Vagina (tissue), 2 donors: ENCODE data around the gene ACTL6B. TPM values are rescaled to one million over a fixed set of nuclear protein-coding genes. Genes with fewer than 3 reads are reported as not detected.

Source experiments
- DNase-seq, 2 donors: peaks; one replicate each; pipeline ENCODE4 v3.0.0-alpha.2; 2017; ENCODE audit errors: extremely low spot score in 2 of 2
- H3K27ac ChIP-seq: fragments of 200-600 bp; sonication (generic); one replicate; pipeline ENCODE4 v1.5.1; 2019
- H3K27me3 ChIP-seq: fragments of 200-600 bp; sonication (generic); one replicate; pipeline ENCODE4 v1.5.1; 2019
- H3K36me3 ChIP-seq, 2 donors: fragments of 200-600 bp; sonication (generic); one replicate each; pipeline ENCODE4 v1.5.1; 2017 to 2019
- H3K4me1 ChIP-seq: fragments of 200-600 bp; sonication (generic); one replicate; pipeline ENCODE4 v1.5.1; 2019
- H3K4me3 ChIP-seq, 2 donors: fragments of 200-600 bp; sonication (generic); 1 replicate in 1 of 2; 2 replicates in 1 of 2; pipeline ENCODE4 v1.5.1; 2016 to 2019
- H3K9me3 ChIP-seq: fragments of 200-600 bp; sonication (generic); one replicate; pipeline ENCODE4 v1.5.1; 2019
- CTCF ChIP-seq, 3 experiments: fragments of 450-650 bp in 2 of 3; fragments of 200-600 bp in 1 of 3; sonication (generic) in 1 of 3; IDR thresholded peaks; one replicate each; pipeline ENCODE4 v1.5.1; 2017 to 2019; ENCODE audit warnings: antibody characterized with exemption in 3 of 3, mild to moderate bottlenecking in 2 of 3, moderate library complexity in 2 of 3
- POLR2A ChIP-seq, 2 donors: fragments of 450-650 bp; IDR thresholded peaks; one replicate each; pipeline ENCODE4 v1.6.1; 2017; ENCODE audit warnings: antibody characterized with exemption in 2 of 2, mild to moderate bottlenecking in 2 of 2, moderate library complexity in 2 of 2
- POLR2AphosphoS5 ChIP-seq, 2 donors: sonication (generic); formaldehyde crosslinking; IDR thresholded peaks; one replicate each; pipeline ENCODE4 v1.9.0; 2017; ENCODE audit warnings: antibody characterized with exemption in 2 of 2, mild to moderate bottlenecking in 2 of 2, low read depth in 1 of 2; ENCODE audit not compliant: insufficient read depth in 1 of 2
- intact Hi-C: fragments of 100-400 bp; cut with DNase I; formaldehyde crosslinking; loops from one replicate; pipeline ENCODE4 v1.15.1; 2023
- total RNA-seq: library from RNA; depleted of rRNA; stranded (reverse); fragments of >200 nt; gene quantifications from one replicate; pipeline ENCODE4 v1.2.3, GENCODE V29; 2016

The ACTL6B gene
- total RNA-seq, 1 donor from 2014 or later, result 0.49 TPM

DNA sequence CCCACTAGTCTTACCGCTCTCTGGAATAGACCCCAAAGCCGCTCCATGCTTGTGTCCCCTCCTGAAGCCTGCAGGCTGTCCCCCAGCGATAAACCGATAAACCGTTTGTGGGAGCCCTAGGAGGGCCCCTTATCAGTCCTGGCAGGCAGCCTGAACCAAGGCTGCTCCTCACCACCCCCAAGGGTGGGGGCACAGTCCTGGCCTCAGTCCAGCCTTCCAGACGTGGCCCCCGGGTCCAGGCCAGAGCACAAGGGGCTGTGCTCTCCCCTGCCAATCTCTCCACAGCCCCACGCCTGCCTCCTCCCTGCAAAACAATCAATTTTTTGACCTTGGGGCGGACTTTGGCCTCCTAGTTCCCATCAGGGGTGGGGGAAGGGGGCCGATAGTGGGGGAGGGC lies 14.8 kb downstream of the ACTL6B start, which contains the start of gene TFR2:
TFR2 (minus strand) TSS at position 90 of the 397 bp plus-strand sequence; CDS start at position 47, 43 bp downstream.
- H3K27ac ChIP-seq, result no peak within 1 kb of the TSS
- intact Hi-C loops, result no loop called here
- H3K4me3 ChIP-seq, result no peak within 1 kb of the TSS
- TF ChIP-seq POLR2A (IDR thresholded peaks at IDR 0.05), result no peak
- TF ChIP-seq POLR2AphosphoS5 (IDR thresholded peaks at IDR 0.05; ENCODE audit: insufficient read depth in 1 of 2, low read depth in 1 of 2), result no peak
- no peak for TF ChIP-seq CTCF (IDR thresholded peaks at IDR 0.05)
- DNase-seq, result no peak
- no peaks in the 10 kb centered on the region for H3K27me3 ChIP-seq
- H3K36me3 ChIP-seq, result no peaks in the 10 kb centered on the region
- no peaks in the 10 kb centered on the region for H3K4me1 ChIP-seq
- no peaks in the 10 kb centered on the region for H3K9me3 ChIP-seq

DNA sequence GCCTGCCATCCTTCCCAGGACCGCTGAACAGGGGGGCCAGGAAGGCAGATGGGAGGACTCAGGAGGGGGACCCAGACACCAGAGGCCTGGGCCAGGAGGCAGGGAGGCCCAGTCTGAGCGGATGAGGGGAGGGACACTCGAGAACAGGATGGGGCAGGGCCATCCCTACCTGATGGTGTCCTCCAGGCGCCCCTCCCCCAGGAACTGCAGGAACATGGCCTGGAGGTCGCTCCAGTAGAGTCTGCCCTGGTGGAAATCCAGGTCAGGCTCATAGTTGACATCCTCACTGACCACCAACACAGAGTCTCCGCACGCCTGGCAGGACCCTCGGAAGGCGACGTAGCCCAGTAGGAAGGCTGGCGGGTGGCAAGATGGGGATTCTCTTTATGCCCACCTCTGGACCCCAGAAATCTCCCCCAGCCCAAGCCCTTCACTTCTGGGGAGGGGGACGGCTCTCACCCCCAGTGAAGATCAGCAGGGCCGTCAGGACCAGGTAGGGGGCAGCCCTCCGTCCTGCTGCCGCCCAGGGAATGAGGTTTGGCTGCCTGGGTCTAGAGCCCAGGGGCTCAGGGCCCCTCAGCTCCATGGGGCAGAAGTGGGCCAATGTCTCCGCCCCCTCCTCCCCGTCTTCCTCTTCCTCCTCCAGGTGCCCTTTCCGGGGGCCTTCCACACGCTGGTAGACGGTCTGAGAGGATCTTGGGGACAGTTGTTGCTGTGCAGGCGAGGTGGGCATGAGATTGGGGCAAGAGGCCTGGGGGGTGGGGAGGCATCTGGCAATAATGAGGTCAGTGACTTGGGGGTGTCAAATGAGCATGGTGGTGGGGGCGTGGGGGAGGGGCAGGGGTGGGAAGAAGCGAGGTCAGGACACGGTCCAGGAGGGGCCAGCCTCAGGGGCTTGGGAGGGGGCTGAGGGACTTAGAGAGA lies 15.5 kb downstream of the ACTL6B start:
- no peaks in the 10 kb centered on the region for H3K9me3 ChIP-seq
- no peak for TF ChIP-seq POLR2A (IDR thresholded peaks at IDR 0.05)
- no peak for TF ChIP-seq CTCF (IDR thresholded peaks at IDR 0.05)
- TF ChIP-seq POLR2AphosphoS5 (IDR thresholded peaks at IDR 0.05; ENCODE audit: insufficient read depth in 1 of 2, low read depth in 1 of 2), result no peak
- H3K4me1 ChIP-seq, result no peaks in the 10 kb centered on the region
- H3K27me3 ChIP-seq, result no peaks in the 10 kb centered on the region
- H3K27ac ChIP-seq, result no peak overlapping the region
- DNase-seq, result no peak
- H3K36me3 ChIP-seq, result no peaks in the 10 kb centered on the region
- no peak overlapping the region for H3K4me3 ChIP-seq
- intact Hi-C loops, result no loop called here

DNA sequence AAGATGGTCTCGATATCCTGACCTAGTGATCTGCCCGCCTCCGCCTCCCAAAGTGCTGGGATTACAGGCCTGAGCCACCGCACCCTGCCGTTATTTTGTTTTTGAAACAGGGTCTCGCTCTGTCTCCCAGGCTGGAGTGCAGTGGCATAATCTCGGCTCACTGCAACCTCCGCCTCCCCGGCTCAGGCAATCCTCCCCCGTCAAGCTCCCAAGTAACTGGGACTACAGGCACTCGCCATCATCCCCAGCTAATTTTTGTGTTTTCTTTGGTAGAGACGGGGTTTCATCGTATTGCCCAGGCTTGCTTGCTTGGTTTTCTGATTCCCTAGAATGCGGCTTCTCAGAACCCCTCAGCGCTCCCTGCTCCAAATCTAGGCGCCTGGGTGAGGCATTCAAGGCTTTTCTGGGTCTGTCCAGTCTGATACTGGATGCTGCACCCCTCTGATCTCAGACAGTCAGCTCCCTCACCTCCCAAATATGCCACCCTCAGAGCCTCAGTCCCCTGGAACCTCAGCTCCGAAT lies 16.2 kb downstream of the ACTL6B start:
- no peak overlapping the region for H3K27ac ChIP-seq
- no peaks in the 10 kb centered on the region for H3K27me3 ChIP-seq
- no peak overlapping the region for H3K4me3 ChIP-seq
- TF ChIP-seq CTCF (IDR thresholded peaks at IDR 0.05), result no peak
- TF ChIP-seq POLR2AphosphoS5 (IDR thresholded peaks at IDR 0.05; ENCODE audit: insufficient read depth in 1 of 2, low read depth in 1 of 2), result no peak
- no peak for TF ChIP-seq POLR2A (IDR thresholded peaks at IDR 0.05)
- no peaks in the 10 kb centered on the region for H3K4me1 ChIP-seq
- DNase-seq, result no peak
- H3K9me3 ChIP-seq, result no peaks in the 10 kb centered on the region
- H3K36me3 ChIP-seq, result no peaks in the 10 kb centered on the region
- intact Hi-C loops, result no loop called here

DNA sequence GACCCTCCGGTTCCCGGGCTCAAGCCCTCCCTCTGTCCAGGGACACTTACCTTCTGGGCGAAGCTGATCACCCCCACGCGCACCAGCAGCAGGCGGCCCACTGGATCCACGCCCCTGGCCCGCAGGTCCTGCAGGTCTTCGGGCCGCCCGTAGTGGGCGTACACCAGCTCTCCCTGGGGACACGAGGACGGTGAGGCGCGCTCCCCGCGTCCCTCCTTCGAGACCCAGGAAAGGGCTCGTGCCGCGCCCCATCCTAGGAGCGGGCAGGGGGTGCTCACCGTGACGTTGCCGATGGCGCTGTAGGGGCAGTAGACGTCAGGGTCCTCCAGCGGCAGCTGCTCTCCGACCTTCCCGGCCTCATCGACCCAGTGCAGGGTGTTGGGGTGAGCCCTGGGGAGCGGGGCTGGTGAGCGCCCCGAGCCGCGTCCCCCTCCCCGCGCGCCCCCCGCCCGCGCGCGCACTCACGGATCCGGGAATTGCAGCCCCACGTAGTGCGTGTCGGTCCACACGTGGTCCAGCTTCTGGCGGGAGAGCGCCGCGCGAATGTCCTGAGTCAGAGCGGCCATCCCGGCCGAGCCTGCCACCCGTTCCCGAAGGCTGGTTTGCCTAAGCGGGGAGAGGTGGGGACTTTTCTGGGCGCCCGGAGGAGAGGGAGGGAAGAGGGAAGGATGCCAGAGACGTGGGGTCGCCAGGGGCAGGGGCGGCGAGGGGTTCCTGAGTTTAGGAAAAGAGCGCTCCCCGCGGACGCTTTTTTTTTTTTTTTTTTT lies 23.1 kb downstream of the ACTL6B start:
- TF ChIP-seq CTCF (IDR thresholded peaks at IDR 0.05) (peak in 1 of 3 experiments; percentile 17), POLR2AphosphoS5 (IDR thresholded peaks at IDR 0.05; ENCODE audit: insufficient read depth in 1 of 2, low read depth in 1 of 2) (no peak)
- intact Hi-C loops, result no loop called here
- Histone ChIP-seq H3K36me3 (no peaks in the 10 kb centered on the region), H3K9me3 (no peaks in the 10 kb centered on the region), H3K4me3 (peak overlapping the region; percentile 52 to 54), H3K27ac (no peak overlapping the region), H3K4me1 (peaks cover 11% of the 10 kb centered on the region), H3K27me3 (peaks cover 4% of the 10 kb centered on the region)
- DNase-seq, result no peak
